ENCODE measurements around the gene COPS2. TPM values are rescaled to one million over a fixed set of nuclear protein-coding genes. Genes with fewer than 3 reads are reported as not detected.

COPS2 gene
- total RNA-seq, 1 experiment from 2014 or later, result 68.6 TPM

- peaks cover 7% of the 10 kb centered on the region for H3K27me3 Mint-ChIP-seq (ENCODE audit: low read depth)
- H3K9me3 Mint-ChIP-seq, result no peaks in the 10 kb centered on the region
- ATAC-seq (no peak), DNase-seq (ENCODE audit: low spot score) (no peak)
- peaks cover 7% of the 10 kb centered on the region for H3K4me1 Mint-ChIP-seq
- POLR2A ChIA-PET, result no interaction called here
- CTCF ChIA-PET, result no interaction called here
- no peak overlapping the region for H3K4me3 Mint-ChIP-seq
- H3K27ac Mint-ChIP-seq, result no peak overlapping the region
- TF ChIP-seq ATF6 (CRISPR knock-in tag; IDR thresholded peaks at IDR 0.05) (no peak), ELF4 (CRISPR knock-in tag; IDR thresholded peaks at IDR 0.05; ENCODE audit: low read depth) (no peak), ATF3 (CRISPR knock-in tag; conservative IDR thresholded peaks at IDR 0.05) (no peak), ZNF232 (CRISPR knock-in tag; IDR thresholded peaks at IDR 0.05) (no peak), MXD4 (CRISPR knock-in tag; IDR thresholded peaks at IDR 0.05; ENCODE audit: borderline replicate concordance) (no peak), ARID4B (CRISPR knock-in tag; IDR thresholded peaks at IDR 0.05; ENCODE audit: borderline replicate concordance) (no peak), ZBTB43 (CRISPR knock-in tag; IDR thresholded peaks at IDR 0.05) (no peak), PREB (CRISPR knock-in tag; IDR thresholded peaks at IDR 0.05; ENCODE audit: borderline replicate concordance) (no peak), SOX15 (CRISPR knock-in tag; IDR thresholded peaks at IDR 0.05) (no peak), ZNF263 (CRISPR knock-in tag; IDR thresholded peaks at IDR 0.05; ENCODE audit: low read depth) (no peak), ZMAT4 (CRISPR knock-in tag; IDR thresholded peaks at IDR 0.05) (no peak), CDX4 (CRISPR knock-in tag; IDR thresholded peaks at IDR 0.05; ENCODE audit: borderline replicate concordance) (no peak), TCF7 (CRISPR knock-in tag; IDR thresholded peaks at IDR 0.05; ENCODE audit: low read depth) (no peak)
- H3K36me3 Mint-ChIP-seq, result no peaks in the 10 kb centered on the region
Observed at GRCh38 chr15:49168016-49168415, 12.6 kb upstream of the COPS2 start.

GRCh38 chr15:49164865-49165264, 9.5 kb upstream of the COPS2 start:
- CTCF ChIA-PET, result no interaction called here
- no peak for TF ChIP-seq ATF6 (CRISPR knock-in tag; IDR thresholded peaks at IDR 0.05)
- no peak for TF ChIP-seq CDX4 (CRISPR knock-in tag; IDR thresholded peaks at IDR 0.05; ENCODE audit: borderline replicate concordance)
- TF ChIP-seq ZNF263 (CRISPR knock-in tag; IDR thresholded peaks at IDR 0.05; ENCODE audit: low read depth), result no peak
- POLR2A ChIA-PET, result no interaction called here

More at GRCh38 chr15:49164865-49165264, 9.5 kb upstream of the COPS2 start:
- DNase-seq (ENCODE audit: low spot score) (no peak), ATAC-seq (no peak)
- Mint-ChIP-seq H3K36me3 (no peaks in the 10 kb centered on the region), H3K27me3 (ENCODE audit: low read depth) (peaks cover 7% of the 10 kb centered on the region), H3K9me3 (no peaks in the 10 kb centered on the region), H3K4me3 (no peak overlapping the region), H3K27ac (no peak overlapping the region), H3K4me1 (peaks cover 4% of the 10 kb centered on the region)
